CD14-positive monocyte (primary cell): ENCODE results near the gene EYS. TPM values are rescaled to one million over a fixed set of nuclear protein-coding genes. Genes with fewer than 3 reads are reported as not detected.

Experiments
- DNase-seq, 3 donors: peaks; one replicate each; pipeline ENCODE4 v3.0.0-alpha.2; 2011 to 2022
- H2AFZ ChIP-seq: 2 replicates; pipeline ENCODE4 v1.6.0; 2012; ENCODE audit warnings: mild to moderate bottlenecking, low read depth, low read length, inconsistent platforms; ENCODE audit not compliant: insufficient read depth, poor library complexity, severe bottlenecking
- H3K27ac ChIP-seq, 2 donors: 1 replicate in 1 of 2; 2 replicates in 1 of 2; pipeline ENCODE4 v1.5.1; 2012 to 2013; ENCODE audit warnings: low read length in 2 of 2, control low read depth in 1 of 2, inconsistent platforms in 1 of 2, low read depth in 1 of 2, mild to moderate bottlenecking in 1 of 2
- H3K27me3 ChIP-seq, 2 donors: one replicate each; pipeline versions ENCODE4 v1.6.0 to v1.6.1; 2011 to 2013; ENCODE audit warnings: low read length in 2 of 2; ENCODE audit not compliant: control insufficient read depth in 2 of 2, insufficient read depth in 2 of 2
- H3K36me3 ChIP-seq, 2 donors: replicated peaks in 1 of 2; 1 replicate in 1 of 2; 2 replicates in 1 of 2; pipeline versions ENCODE4 v1.5.1 to v1.6.1; 2012 to 2013; ENCODE audit warnings: low read length in 2 of 2, control low read depth in 1 of 2, inconsistent platforms in 1 of 2, mild to moderate bottlenecking in 1 of 2; ENCODE audit not compliant: insufficient read depth in 2 of 2, control insufficient read depth in 1 of 2
- H3K4me1 ChIP-seq, 2 donors: 1 replicate in 1 of 2; 2 replicates in 1 of 2; pipeline versions ENCODE4 v1.5.1 to v1.6.1; 2012 to 2013; ENCODE audit warnings: low read length in 2 of 2, control low read depth in 1 of 2, inconsistent platforms in 1 of 2, mild to moderate bottlenecking in 1 of 2, moderate library complexity in 1 of 2; ENCODE audit not compliant: insufficient read depth in 2 of 2, control insufficient read depth in 1 of 2
- H3K4me2 ChIP-seq: replicated peaks from 2 replicates; pipeline ENCODE3; 2012; ENCODE audit warnings: low read length, moderate library complexity, mild to moderate bottlenecking; ENCODE audit not compliant: poor library complexity, severe bottlenecking; ENCODE audit errors: extremely low read depth
- H3K4me3 ChIP-seq, 3 experiments: fragments of 200-600 bp in 1 of 3; sonication (generic) in 1 of 3; replicated peaks in 1 of 3; 1 replicate in 2 of 3; 2 replicates in 1 of 3; pipeline ENCODE4 v1.5.1; 2011 to 2013; ENCODE audit warnings: low read length in 3 of 3, mild to moderate bottlenecking in 3 of 3, control low read depth in 2 of 3, low read depth in 2 of 3, inconsistent platforms in 1 of 3, moderate library complexity in 1 of 3
- H3K79me2 ChIP-seq: 2 replicates; pipeline ENCODE4 v1.6.0; 2012; ENCODE audit warnings: mild to moderate bottlenecking, control low read depth, inconsistent platforms, low read length, moderate library complexity; ENCODE audit not compliant: insufficient read depth
- H3K9ac ChIP-seq: 2 replicates; pipeline ENCODE4 v1.6.0; 2017; ENCODE audit warnings: low read length, mild to moderate bottlenecking; ENCODE audit not compliant: insufficient read depth, poor library complexity, severe bottlenecking
- H3K9me3 ChIP-seq, 2 donors: replicated peaks in 1 of 2; 1 replicate in 1 of 2; 2 replicates in 1 of 2; pipeline versions ENCODE4 v1.5.1 to v1.6.1; 2012 to 2013; ENCODE audit warnings: low read length in 2 of 2, control low read depth in 1 of 2; ENCODE audit not compliant: control insufficient read depth in 1 of 2, insufficient read depth in 1 of 2
- H4K20me1 ChIP-seq: 2 replicates; pipeline ENCODE4 v1.6.0; 2012; ENCODE audit warnings: mild to moderate bottlenecking, low read length, control low read depth, moderate library complexity; ENCODE audit not compliant: insufficient read depth
- H3K27ac Mint-ChIP-seq, 7 donors: one replicate each; pipeline ENCODE4 v1.8.0; 2020; ENCODE audit warnings: mild to moderate bottlenecking in 7 of 7, mixed read lengths in 7 of 7, moderate library complexity in 6 of 7, inconsistent platforms in 2 of 7
- H3K27me3 Mint-ChIP-seq, 3 donors: one replicate each; pipeline ENCODE4 v1.8.0; 2021 to 2022; ENCODE audit warnings: low read depth in 3 of 3, mild to moderate bottlenecking in 3 of 3, mixed read lengths in 3 of 3, moderate library complexity in 3 of 3, inconsistent platforms in 1 of 3
- H3K36me3 Mint-ChIP-seq, 2 donors: one replicate each; pipeline ENCODE4 v1.8.0; 2020; ENCODE audit warnings: mixed read lengths in 2 of 2, inconsistent platforms in 1 of 2, mild to moderate bottlenecking in 1 of 2
- H3K4me1 Mint-ChIP-seq: one replicate; pipeline ENCODE4 v1.8.0; 2020; ENCODE audit warnings: mild to moderate bottlenecking, mixed read lengths
- H3K4me3 Mint-ChIP-seq, 2 donors: one replicate each; pipeline ENCODE4 v1.8.0; 2020; ENCODE audit warnings: mild to moderate bottlenecking in 2 of 2, mixed read lengths in 2 of 2, moderate library complexity in 1 of 2
- H3K9me3 Mint-ChIP-seq, 7 donors: one replicate each; pipeline ENCODE4 v1.8.0; 2020 to 2022; ENCODE audit warnings: mixed read lengths in 7 of 7, mild to moderate bottlenecking in 6 of 7, moderate library complexity in 6 of 7, inconsistent platforms in 2 of 7
- CTCF ChIP-seq: fragments of 200-600 bp; IDR thresholded peaks from one replicate; pipeline ENCODE4 v1.8.0; 2022; ENCODE audit warnings: antibody characterized with exemption, mild to moderate bottlenecking
- WGBS: methylation state at CpG from one replicate; pipeline ENCODE4 v1.1.5; 2013; ENCODE audit warnings: missing lambda C conversion rate; ENCODE audit not compliant: insufficient coverage; 5-methylcytosine and 5-hydroxymethylcytosine counted together
- intact Hi-C, 2 donors: fragments of 100-400 bp; cut with micrococcal nuclease; formaldehyde crosslinking; loops; one replicate each; pipeline versions ENCODE4 v1.15.0 to v1.15.1; 2023
- polyA plus RNA-seq, 3 donors: library from polyadenylated mRNA; depleted of rRNA in 1 of 3; unstranded in 2 of 3; stranded (reverse) in 1 of 3; fragments of 300-500 nt in 2 of 3; fragments of >200 nt in 1 of 3; fragmentation: Illumina TruSeq in 2 of 3; gene quantifications; 1 replicate in 2 of 3; 2 replicates in 1 of 3; pipeline ENCODE4 v1.2.3, GENCODE V29; 2012 to 2021

Gene EYS
- polyA plus RNA-seq, 3 donors = 0.01 to 0.03 TPM; not detected in 1

DNA sequence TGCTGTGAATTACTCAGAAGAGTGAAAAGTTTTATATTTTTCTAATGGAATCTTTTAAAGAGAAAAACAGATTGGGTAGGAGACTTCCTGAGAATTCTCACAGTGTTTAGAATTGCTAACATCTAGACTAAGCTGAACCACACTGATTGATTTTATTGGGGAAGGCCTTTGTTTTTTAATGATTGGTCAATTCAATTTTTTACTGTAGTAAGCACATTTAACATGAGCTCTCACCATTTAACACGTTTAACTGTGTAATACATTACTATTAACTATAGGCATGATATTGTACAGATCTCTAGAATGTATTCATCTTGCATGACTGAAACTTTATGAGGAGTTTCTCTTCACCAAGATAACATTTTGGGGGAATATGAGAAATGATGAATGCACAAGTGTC lies 1084.1 kb downstream of the EYS start:
- H3K79me2 ChIP-seq = no peaks in the 10 kb centered on the region
- Mint-ChIP-seq H3K4me3 (no peak overlapping the region), H3K27ac (no peak overlapping the region), H3K9me3 (peaks cover 0 to 8% (median 3%) of the 10 kb centered on the region in 7 donors), H3K27me3 (peaks cover 0 to 2% (median 0%) of the 10 kb centered on the region in 3 donors), H3K4me1 (no peaks in the 10 kb centered on the region), H3K36me3 (no peaks in the 10 kb centered on the region)
- H3K27ac ChIP-seq = no peak overlapping the region
- no peak for TF ChIP-seq CTCF
- no CpG with 5 or more reads among the region's 1 CpG for WGBS
- H3K4me3 ChIP-seq = no peak overlapping the region
- H4K20me1 ChIP-seq = no peaks in the 10 kb centered on the region
- no peak for DNase-seq
- no peaks in the 10 kb centered on the region for H3K27me3 ChIP-seq
- no peaks in the 10 kb centered on the region for H3K4me1 ChIP-seq
- intact Hi-C loops = no loop called here
- no peaks in the 10 kb centered on the region for H3K9me3 ChIP-seq
- no peak overlapping the region for H3K4me2 ChIP-seq
- no peaks in the 10 kb centered on the region for H3K36me3 ChIP-seq
- no peak overlapping the region for H3K9ac ChIP-seq
- H2AFZ ChIP-seq = no peak overlapping the region

DNA sequence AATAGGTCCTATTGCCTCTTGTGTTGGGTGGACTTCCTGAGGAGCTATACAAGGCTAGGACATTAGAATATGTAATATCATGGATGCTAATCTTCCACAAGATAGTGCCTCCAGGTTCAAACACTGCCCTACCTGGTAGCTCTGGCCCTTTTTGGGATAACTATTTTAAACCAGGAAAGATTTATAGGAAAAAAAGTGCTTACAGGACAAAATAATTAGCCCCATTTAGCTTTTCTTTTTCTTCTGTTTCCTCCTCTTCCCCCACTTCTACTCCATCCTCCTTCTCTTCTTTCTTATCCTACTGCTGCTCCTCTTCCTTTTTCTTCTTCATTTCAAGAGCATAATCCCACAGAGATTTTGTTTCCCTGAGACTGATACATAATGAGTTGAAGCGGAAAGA lies 1104.0 kb downstream of the EYS start:
- Histone ChIP-seq H3K36me3 (no peaks in the 10 kb centered on the region), H3K79me2 (no peaks in the 10 kb centered on the region), H3K27ac (no peak overlapping the region), H2AFZ (no peak overlapping the region), H3K4me1 (no peaks in the 10 kb centered on the region), H3K9me3 (peaks cover 0 to 3% of the 10 kb centered on the region in 2 donors), H3K9ac (no peak overlapping the region), H3K27me3 (no peaks in the 10 kb centered on the region), H3K4me2 (no peak overlapping the region), H4K20me1 (no peaks in the 10 kb centered on the region), H3K4me3 (no peak overlapping the region)
- Mint-ChIP-seq H3K36me3 (no peaks in the 10 kb centered on the region), H3K4me3 (no peak overlapping the region), H3K9me3 (peaks cover 0 to 6% (median 0%) of the 10 kb centered on the region in 7 donors), H3K27me3 (no peaks in the 10 kb centered on the region), H3K27ac (no peak overlapping the region), H3K4me1 (no peaks in the 10 kb centered on the region)
- no CpG with 5 or more reads among the region's 1 CpG for WGBS
- no peak for DNase-seq
- intact Hi-C loops = no loop called here
- TF ChIP-seq CTCF = no peak
